H1 (cell line): ENCODE measurements around the gene SEMA5B. TPM values are rescaled to one million over a fixed set of nuclear protein-coding genes. Genes with fewer than 3 reads are reported as not detected.
A peak's percentile ranks its signal among the peaks of the same experiment; 100 is the strongest.

ENCODE experiments used
- CTCF ChIA-PET: fragments of 300-600 bp; sonication (Branson Sonifier 250); formaldehyde crosslinking; loops from one replicate; lab custom pipeline; 2021; ENCODE audit not compliant: partially characterized antibody; lab: Charles Lee
- POLR2A ChIA-PET: fragments of 300-600 bp; sonication (Branson Sonifier 250); formaldehyde crosslinking; loops from one replicate; lab custom pipeline; 2021; ENCODE audit warnings: inconsistent platforms; ENCODE audit not compliant: partially characterized antibody; lab: Charles Lee
- DNase-seq, 2 experiments: peaks; one replicate each; pipeline versions ENCODE4 v3.0.0 to v3.0.0-alpha.2; 2010 to 2022; ENCODE audit warnings: low spot score in 2 of 2, low read depth in 1 of 2, mixed read lengths in 1 of 2
- FAIRE-seq: peaks from 2 replicates; lab custom pipeline; 2011; peaks lifted over from hg19 to GRCh38; lab: Jason Lieb, UNC
- H2AFZ ChIP-seq: 2 replicates; pipeline ENCODE4 v1.8.1; 2012; ENCODE audit warnings: low read length, inconsistent platforms
- H2AK5ac ChIP-seq: 2 replicates; pipeline ENCODE4 v1.6.1; 2013; ENCODE audit warnings: low read depth, low read length
- H2BK120ac ChIP-seq: replicated peaks from 2 replicates; pipeline ENCODE3; 2013; ENCODE audit warnings: low read depth, low read length, inconsistent platforms
- H2BK12ac ChIP-seq: 2 replicates; pipeline ENCODE4 v1.6.1; 2013; ENCODE audit warnings: low read depth, low read length
- H2BK15ac ChIP-seq: 2 replicates; pipeline ENCODE4 v1.6.1; 2013; ENCODE audit warnings: low read length
- H2BK20ac ChIP-seq: 2 replicates; pipeline ENCODE4 v1.6.1; 2013; ENCODE audit warnings: low read length
- H2BK5ac ChIP-seq: 2 replicates; pipeline ENCODE4 v1.6.1; 2013; ENCODE audit warnings: low read depth, low read length
- H3K14ac ChIP-seq: 2 replicates; pipeline ENCODE4 v1.6.1; 2013; ENCODE audit warnings: inconsistent platforms; ENCODE audit not compliant: insufficient read length
- H3K18ac ChIP-seq: 2 replicates; pipeline ENCODE4 v1.6.1; 2013; ENCODE audit warnings: low read length; ENCODE audit errors: extremely low read depth
- H3K23ac ChIP-seq: 2 replicates; pipeline ENCODE4 v1.6.1; 2013; ENCODE audit warnings: inconsistent platforms; ENCODE audit not compliant: insufficient read length
- H3K23me2 ChIP-seq: 2 replicates; pipeline ENCODE4 v1.6.1; 2013; ENCODE audit warnings: low read depth, low read length
- H3K27ac ChIP-seq: 2 replicates; pipeline ENCODE4 v1.6.1; 2011; ENCODE audit warnings: low read depth, low read length, inconsistent platforms
- H3K27me3 ChIP-seq, 4 experiments: replicated peaks in 1 of 4; 1 replicate in 1 of 4; 2 replicates in 3 of 4; pipeline versions ENCODE4 v1.6.1 to v1.8.1; 2011 to 2013; ENCODE audit warnings: low read length in 3 of 4, mild to moderate bottlenecking in 3 of 4, inconsistent platforms in 2 of 4, mixed read lengths in 2 of 4, moderate library complexity in 1 of 4; ENCODE audit not compliant: control insufficient read depth in 3 of 4, insufficient read depth in 3 of 4; ENCODE audit errors: extremely low read depth in 1 of 4
- H3K36me3 ChIP-seq, 4 experiments: 2 replicates each; pipeline versions ENCODE4 v1.6.1 to v1.8.1; 2011 to 2013; ENCODE audit warnings: mild to moderate bottlenecking in 4 of 4, low read length in 3 of 4, moderate library complexity in 2 of 4, control low read depth in 1 of 4, inconsistent platforms in 1 of 4; ENCODE audit not compliant: insufficient read depth in 4 of 4, control insufficient read depth in 2 of 4
- H3K4ac ChIP-seq: replicated peaks from 2 replicates; pipeline ENCODE3; 2013; ENCODE audit warnings: low read length, low read depth, mixed read lengths, inconsistent platforms; ENCODE audit not compliant: insufficient read length
- H3K4me1 ChIP-seq, 4 experiments: replicated peaks in 1 of 4; 1 replicate in 1 of 4; 2 replicates in 3 of 4; pipeline versions ENCODE4 v1.6.1 to v1.8.1; 2011 to 2013; ENCODE audit warnings: low read length in 3 of 4, inconsistent platforms in 2 of 4, mixed read lengths in 1 of 4; ENCODE audit not compliant: insufficient read depth in 4 of 4, control insufficient read depth in 3 of 4
- H3K4me2 ChIP-seq, 2 experiments: 2 replicates each; pipeline versions ENCODE4 v1.6.1 to v1.8.1; 2011 to 2013; ENCODE audit warnings: low read depth in 2 of 2, low read length in 2 of 2, control low read depth in 1 of 2, inconsistent platforms in 1 of 2, mild to moderate bottlenecking in 1 of 2; ENCODE audit not compliant: insufficient read depth in 1 of 2
- H3K4me3 ChIP-seq, 4 experiments: fragments of 200-600, 300-600 bp in 1 of 4; sonication (generic), shearing (Covaris generic), sonication (Bioruptor Twin) in 1 of 4; 2 replicates each; pipeline versions ENCODE4 v1.5.1 to v1.8.1; 2011 to 2016; ENCODE audit warnings: low read length in 4 of 4, low read depth in 3 of 4, control low read depth in 2 of 4, inconsistent platforms in 2 of 4, mild to moderate bottlenecking in 2 of 4, mixed read lengths in 1 of 4, moderate library complexity in 1 of 4; ENCODE audit not compliant: insufficient read depth in 2 of 4; ENCODE audit errors: extremely low read depth in 1 of 4
- H3K56ac ChIP-seq: replicated peaks from 2 replicates; pipeline ENCODE3; 2013; ENCODE audit warnings: low read depth, mild to moderate bottlenecking, mixed read lengths, low read length, inconsistent platforms; ENCODE audit not compliant: insufficient read length
- H3K79me1 ChIP-seq: 2 replicates; pipeline ENCODE4 v1.6.1; 2013; ENCODE audit warnings: low read depth, low read length, control low read depth
- H3K79me2 ChIP-seq, 2 experiments: 2 replicates each; pipeline versions ENCODE4 v1.6.1 to v1.8.1; 2012 to 2013; ENCODE audit warnings: low read length in 2 of 2, mild to moderate bottlenecking in 2 of 2, inconsistent platforms in 1 of 2; ENCODE audit not compliant: insufficient read depth in 2 of 2, control insufficient read depth in 1 of 2
- H3K9ac ChIP-seq, 4 experiments: replicated peaks in 1 of 4; 1 replicate in 1 of 4; 2 replicates in 3 of 4; pipeline versions ENCODE4 v1.6.1 to v1.8.1; 2011 to 2013; ENCODE audit warnings: low read depth in 3 of 4, low read length in 3 of 4, control low read depth in 2 of 4, mild to moderate bottlenecking in 2 of 4, moderate library complexity in 2 of 4, inconsistent platforms in 1 of 4; ENCODE audit errors: extremely low read depth in 1 of 4
- H3K9me3 ChIP-seq, 2 experiments: 2 replicates each; pipeline versions ENCODE4 v1.6.1 to v1.8.1; 2012 to 2013; ENCODE audit warnings: mild to moderate bottlenecking in 2 of 2, moderate library complexity in 2 of 2, control low read depth in 1 of 2, inconsistent platforms in 1 of 2, low read depth in 1 of 2, low read length in 1 of 2, mixed read lengths in 1 of 2; ENCODE audit not compliant: insufficient read depth in 2 of 2
- H4K20me1 ChIP-seq, 2 experiments: replicated peaks in 1 of 2; 2 replicates each; pipeline versions ENCODE3 to v1.8.1; 2011 to 2013; ENCODE audit warnings: inconsistent platforms in 2 of 2, low read length in 2 of 2, mild to moderate bottlenecking in 1 of 2; ENCODE audit not compliant: insufficient read depth in 2 of 2, control insufficient read depth in 1 of 2
- H4K5ac ChIP-seq: 2 replicates; pipeline ENCODE4 v1.6.1; 2013; ENCODE audit warnings: low read length, low read depth, mixed read lengths, inconsistent platforms; ENCODE audit not compliant: insufficient read length
- H4K8ac ChIP-seq: 2 replicates; pipeline ENCODE4 v1.8.0; 2013; ENCODE audit warnings: mild to moderate bottlenecking, moderate library complexity, low read length, inconsistent platforms; ENCODE audit not compliant: insufficient read depth; ENCODE audit errors: extremely low read depth
- H4K91ac ChIP-seq: replicated peaks from 2 replicates; pipeline ENCODE3; 2013; ENCODE audit warnings: low read length, mixed read lengths, inconsistent platforms; ENCODE audit not compliant: insufficient read length
- CBX8 ChIP-seq: fragments of 300-800, 300-1000 bp; sonication (generic); IDR thresholded peaks from 2 replicates; pipeline ENCODE4 v1.7.1; 2016; ENCODE audit warnings: low read depth, low read length, borderline replicate concordance
- CHD2 ChIP-seq: IDR thresholded peaks from 2 replicates; pipeline ENCODE4 v1.6.1; 2012; ENCODE audit warnings: low read length, improper control_type of control experiment
- CTBP2 ChIP-seq: IDR thresholded peaks from 2 replicates; pipeline ENCODE4 v1.7.0; 2011; ENCODE audit warnings: borderline replicate concordance, mild to moderate bottlenecking, moderate library complexity, mixed read lengths, low read length; ENCODE audit not compliant: insufficient read depth, insufficient read length
- JUND ChIP-seq: IDR thresholded peaks from 2 replicates; pipeline ENCODE4 v1.6.1; 2011; ENCODE audit warnings: mild to moderate bottlenecking, improper control_type of control experiment, low read length
- MAX ChIP-seq: IDR thresholded peaks from 2 replicates; pipeline ENCODE4 v1.6.1; 2012; ENCODE audit warnings: inconsistent platforms
- NANOG ChIP-seq: IDR thresholded peaks from 2 replicates; pipeline ENCODE4 v1.6.1; 2011; ENCODE audit warnings: low read length, low read depth, mild to moderate bottlenecking, inconsistent platforms; ENCODE audit not compliant: insufficient read depth, poor library complexity, severe bottlenecking
- PHF8 ChIP-seq: fragments of 200-600 bp; sonication (generic); conservative IDR thresholded peaks from 2 replicates; pipeline ENCODE4 v1.7.1; 2012; ENCODE audit warnings: low read depth, mild to moderate bottlenecking, inconsistent platforms, low read length, moderate library complexity
- POLR2A ChIP-seq, 2 experiments: IDR thresholded peaks; 1 replicate in 1 of 2; 2 replicates in 1 of 2; pipeline ENCODE4 v1.6.1; 2011; ENCODE audit warnings: low read depth in 2 of 2, low read length in 2 of 2, mild to moderate bottlenecking in 2 of 2; ENCODE audit errors: control extremely low read depth in 1 of 2
- RFX5 ChIP-seq: IDR thresholded peaks from 2 replicates; pipeline ENCODE4 v1.6.1; 2011; ENCODE audit warnings: low read depth, low read length, improper control_type of control experiment, borderline replicate concordance
- RXRA ChIP-seq: IDR thresholded peaks from 2 replicates; pipeline ENCODE4 v1.6.1; 2011; ENCODE audit warnings: low read depth, mild to moderate bottlenecking, low read length, moderate library complexity; ENCODE audit not compliant: insufficient read depth
- SP4 ChIP-seq: IDR thresholded peaks from 2 replicates; pipeline ENCODE4 v1.6.1; 2012; ENCODE audit warnings: low read length, inconsistent platforms
- USF2 ChIP-seq: IDR thresholded peaks from 2 replicates; pipeline ENCODE4 v1.6.1; 2011; ENCODE audit warnings: low read length, improper control_type of control experiment
- WGBS, 2 experiments: shearing (Covaris generic) in 1 of 2; methylation state at CpG; one replicate each; pipeline versions ENCODE4 v1.1.6 to v1.1.7; 2013 to 2015; ENCODE audit warnings: low lambda C conversion rate in 2 of 2, mixed read lengths in 2 of 2, inconsistent platforms in 1 of 2, low coverage in 1 of 2, missing lambda C conversion rate in 1 of 2; ENCODE audit not compliant: insufficient replicate concordance in 2 of 2, insufficient coverage in 1 of 2, insufficient read length in 1 of 2; ENCODE audit errors: extremely low coverage in 1 of 2, missing lambda C conversion rate in 1 of 2; 5-methylcytosine and 5-hydroxymethylcytosine counted together
- polyA plus RNA-seq, 7 experiments: library from polyadenylated mRNA; depleted of rRNA in 3 of 7; stranded (reverse) in 5 of 7; unstranded in 2 of 7; fragments of >200 nt in 5 of 7; fragments of 200-250 nt in 2 of 7; gene quantifications; 1 replicate in 5 of 7; 2 replicates in 1 of 7; 4 replicates in 1 of 7; pipeline versions ENCODE4 v1.2.1 to v1.2.3, GENCODE V29; 2011 to 2013; ENCODE audit warnings: missing spikeins in 2 of 7, mixed read lengths in 2 of 7
- total RNA-seq: library from RNA; stranded (reverse); fragmentation: NEBNext Ultra II Directional; extraction: Animal tissue kit (Norgen Biotek cat#: 25700); gene quantifications from 2 replicates; pipeline ENCODE4 v1.2.1, GENCODE V29; 2021

The SEMA5B gene
- total and polyA plus RNA-seq, 2 of the 8 experiments (the other 6 are each of a cell fraction or from before 2014, with no cell fraction given) = 13.1 to 22.4 TPM

- no peak overlapping the region for H2BK120ac ChIP-seq
- H4K91ac ChIP-seq = no peak overlapping the region
- POLR2A ChIA-PET = interaction anchor here (1.1 kb wide), 1 partner anchor 37 kb away, joined by 3 read pairs; no protein-coding TSS in a partner anchor
- H4K8ac ChIP-seq = no peak overlapping the region
- peaks cover 0 to 29% of the 10 kb centered on the region in 2 experiments; a peak in 2 of 4 replicates for H3K79me2 ChIP-seq
- no peak overlapping the region for H3K9ac ChIP-seq
- FAIRE-seq (no peak), DNase-seq (no peak)
- H3K23ac ChIP-seq = no peak overlapping the region
- WGBS, 2 experiments = 81% methylated on average over 1 of the region's 1 CpG; no CpG with 5 or more reads in 1 of the 2 experiments
- H3K36me3 ChIP-seq = no peaks in the 10 kb centered on the region
- no peak overlapping the region for H2AFZ ChIP-seq
- no peak overlapping the region for H2BK15ac ChIP-seq
- no peak for TF ChIP-seq SP4
- no peak for TF ChIP-seq PHF8
- no peak for TF ChIP-seq POLR2A (IDR thresholded peaks at IDR 0.05; ENCODE audit: control extremely low read depth in 1 of 2, low read depth in 2 of 2, low read length in 2 of 2)
- TF ChIP-seq CTBP2 = no peak
- TF ChIP-seq NANOG = no peak
- TF ChIP-seq MAX = no peak
- no peak for TF ChIP-seq CHD2
- TF ChIP-seq USF2 = no peak
- no peak for TF ChIP-seq CBX8
- TF ChIP-seq RXRA = no peak
- TF ChIP-seq RFX5 = no peak
- no peak for TF ChIP-seq JUND
- H4K5ac ChIP-seq = no peak overlapping the region
- no peak overlapping the region for H2BK5ac ChIP-seq
- no peak overlapping the region for H3K56ac ChIP-seq
- H3K14ac ChIP-seq = no peak overlapping the region
- H4K20me1 ChIP-seq = peaks cover 0 to 1% of the 10 kb centered on the region in 2 experiments
- peaks cover 0 to 14% (median 6%) of the 10 kb centered on the region in 4 experiments; a peak in 5 of 7 replicates for H3K27me3 ChIP-seq
- H2BK12ac ChIP-seq = 0 out of 2 replicates have a peak overlapping the region, but pooled peaks have one; percentile 1
- no peak overlapping the region for H2BK20ac ChIP-seq
- H3K79me1 ChIP-seq = no peaks in the 10 kb centered on the region
- H3K9me3 ChIP-seq = no peaks in the 10 kb centered on the region
- H2AK5ac ChIP-seq = 0 out of 2 replicates have a peak overlapping the region, but pooled peaks have one; percentile 0
- no peak overlapping the region for H3K27ac ChIP-seq
- no peak overlapping the region for H3K4me2 ChIP-seq
- peaks cover 15 to 43% (median 27%) of the 10 kb centered on the region in 4 experiments; a peak in 6 of 7 replicates for H3K4me1 ChIP-seq
- CTCF ChIA-PET = interaction anchor here (0.7 to 9.4 kb wide), 8 partner anchors 9 to 101 kb away, joined by 3 to 151 read pairs (median 3); no protein-coding TSS in a partner anchor
- no peak overlapping the region for H3K18ac ChIP-seq
- no peak overlapping the region for H3K4me3 ChIP-seq
- H3K23me2 ChIP-seq = peaks cover 21% of the 10 kb centered on the region
- H3K4ac ChIP-seq = no peak overlapping the region
Measured at GRCh38 chr3:123024056-123024455, 3.5 kb downstream of the SEMA5B start.
